GM19238 (cell line): ENCODE measurements around the gene TUBGCP5.

Experiments
- DNase-seq: peaks from one replicate; pipeline ENCODE4 v3.0.0; 2011; ENCODE audit warnings: low spot score; ENCODE audit not compliant: insufficient read length

The TUBGCP5 gene

GRCh38 chr15:22954798-22955543 is 84.4 kb downstream of the TUBGCP5 start:
- no peak for DNase-seq

DNA sequence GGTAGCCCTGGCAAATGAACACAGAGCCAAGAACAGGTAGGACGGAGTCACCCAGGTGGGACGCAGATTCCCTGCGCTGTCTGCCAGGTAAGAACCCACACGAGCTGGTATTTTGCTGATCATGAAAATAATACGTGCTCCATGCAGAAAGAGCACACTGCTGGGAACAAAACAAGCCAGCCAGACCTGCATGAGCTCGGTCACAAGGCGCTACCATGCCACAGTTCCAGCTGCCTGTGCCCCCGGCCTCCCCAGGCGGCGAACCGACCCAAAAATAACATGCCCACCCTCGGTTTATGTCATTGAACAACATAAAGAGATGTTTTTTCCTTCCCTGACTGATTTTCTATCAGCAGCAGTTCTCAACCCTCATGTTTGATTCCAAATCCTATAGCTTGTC is 85.0 kb downstream of the TUBGCP5 start:
- no peak for DNase-seq

DNA sequence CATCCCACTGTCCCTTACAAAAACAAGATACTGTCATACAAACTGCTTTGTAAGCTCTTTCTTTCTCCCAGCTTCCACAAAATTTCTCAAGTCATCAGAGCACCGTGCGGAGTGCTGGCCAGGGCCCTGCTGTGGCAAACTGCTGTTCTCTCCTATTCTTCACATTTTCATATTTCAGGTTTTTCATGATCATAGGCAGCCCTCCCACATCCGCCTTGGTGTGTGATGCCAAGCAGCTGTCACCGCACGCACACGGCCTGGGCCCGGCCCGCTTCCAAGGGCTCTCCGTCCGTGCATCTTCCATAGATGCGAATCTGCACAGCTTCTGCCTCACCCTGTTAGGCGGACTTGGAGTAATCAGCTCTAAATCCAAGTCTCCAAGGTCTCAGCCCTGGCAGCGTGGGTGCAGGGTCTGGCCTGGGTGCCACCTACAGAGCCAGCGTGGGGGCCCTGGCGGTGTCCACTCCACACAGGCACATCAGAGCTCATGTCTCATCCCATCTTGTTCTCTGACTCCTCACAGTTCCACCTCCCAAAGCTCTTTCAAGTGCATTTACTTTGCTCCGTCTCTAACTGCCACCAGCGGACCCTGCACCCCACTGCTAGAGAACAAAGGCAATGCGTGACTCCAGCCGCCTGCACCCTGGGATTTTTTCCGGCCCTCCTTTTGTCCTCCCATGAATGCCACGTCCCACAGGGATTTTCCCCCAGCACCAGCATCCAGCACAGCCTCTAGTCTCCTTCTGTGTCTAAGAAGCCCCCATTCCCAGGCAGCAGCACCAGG is 86.4 kb downstream of the TUBGCP5 start:
- DNase-seq = no peak

- no peak for DNase-seq
Observed at GRCh38 chr15:22951381-22952280, 87.7 kb downstream of the TUBGCP5 start.

DNA sequence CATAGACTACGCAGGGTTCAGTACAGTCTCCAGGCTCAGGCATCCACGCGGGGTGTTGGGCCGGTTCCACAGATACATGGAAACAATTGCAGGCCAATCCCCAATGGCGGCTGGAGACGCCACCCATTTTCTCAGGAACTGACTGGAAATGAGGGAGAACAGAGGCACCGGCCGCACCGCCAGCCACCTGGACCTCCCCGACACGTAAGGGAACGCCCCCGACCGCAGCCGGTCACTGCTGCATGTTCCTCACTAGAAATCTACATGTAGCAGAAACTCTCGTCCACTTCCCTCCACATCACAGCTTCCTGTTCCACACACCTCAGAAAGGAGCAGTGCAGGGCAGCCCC is 88.4 kb downstream of the TUBGCP5 start:
- DNase-seq = no peak

DNA sequence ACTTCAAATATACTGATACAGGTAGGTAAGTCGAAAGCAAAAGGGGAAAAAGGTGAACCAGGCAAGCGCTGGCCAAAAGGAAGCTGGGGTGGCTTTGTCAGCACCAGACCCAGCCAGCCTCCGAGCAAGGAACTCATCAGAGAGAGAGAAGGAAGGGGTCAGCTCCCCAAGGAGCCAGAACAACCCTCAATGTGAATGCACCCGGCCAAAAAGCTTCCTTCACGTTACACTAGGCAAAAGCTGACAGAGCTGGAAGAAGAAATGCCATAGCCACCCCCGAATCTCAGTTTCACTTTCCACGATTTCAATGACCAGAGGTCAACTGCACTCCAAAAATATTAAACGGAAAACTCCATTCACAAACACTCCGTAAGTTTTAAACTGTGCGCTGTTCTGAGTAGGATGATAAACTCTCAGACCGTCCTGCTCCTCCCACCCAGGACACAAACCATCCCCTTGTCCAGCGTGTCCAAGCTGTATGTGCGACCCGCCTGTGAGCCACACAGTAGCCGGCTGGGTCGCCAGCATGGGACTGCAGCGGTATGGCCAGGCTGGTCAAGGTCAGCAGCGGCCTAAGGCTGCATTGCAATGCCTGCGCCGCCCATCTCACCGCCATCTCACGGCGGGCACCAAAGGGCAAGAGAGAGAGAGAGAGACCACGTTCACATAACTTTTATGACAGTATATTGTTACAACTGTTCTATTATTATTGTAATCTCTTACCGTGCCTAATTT is 88.9 kb downstream of the TUBGCP5 start:
- DNase-seq = no peak
